Measurements from ENCODE around the gene UBFD1. TPM values are rescaled to one million over a fixed set of nuclear protein-coding genes. Genes with fewer than 3 reads are reported as not detected.
A peak's percentile ranks its signal among the peaks of the same experiment; 100 is the strongest.
"Not testable (repeated sequence)": the region's sequence is repeated elsewhere in the genome, so short reads cannot be mapped to it uniquely, and the experiment has no call there.

UBFD1 gene
- total RNA-seq, 1 donor from 2014 or later, result 45.1 TPM

- DNase-seq (ENCODE audit: low read depth in 2 of 2), result no peak
These were observed 9.2 kb downstream of the UBFD1 start for GRCh38 chr16:23566724-23567123.

GRCh38 chr16:23567602-23568001, 10.1 kb downstream of the UBFD1 start:
- no peak for DNase-seq (ENCODE audit: low read depth in 2 of 2)

- no peak for DNase-seq (ENCODE audit: low read depth in 2 of 2)
These were observed 13.6 kb downstream of the UBFD1 start for GRCh38 chr16:23570992-23571632.

GRCh38 chr16:23571895-23572294, 14.4 kb downstream of the UBFD1 start:
- DNase-seq (ENCODE audit: low read depth in 2 of 2), result no peak

GRCh38 chr16:23572394-23572793, 14.9 kb downstream of the UBFD1 start:
- no peak for DNase-seq (ENCODE audit: low read depth in 2 of 2)

GRCh38 chr16:23573817-23574216, 16.3 kb downstream of the UBFD1 start:
- DNase-seq (ENCODE audit: low read depth in 2 of 2), result no peak

GRCh38 chr16:23575834-23576233, 18.3 kb downstream of the UBFD1 start:
- DNase-seq (ENCODE audit: low read depth in 2 of 2), result no peak

GRCh38 chr16:23577493-23577892, 20.0 kb downstream of the UBFD1 start:
- no peak for DNase-seq (ENCODE audit: low read depth in 2 of 2)

GRCh38 chr16:23578101-23578830, 20.7 kb downstream of the UBFD1 start:
- peak; percentile 78 to 79 for DNase-seq (ENCODE audit: low read depth in 2 of 2)

- no peak for DNase-seq (ENCODE audit: low read depth in 2 of 2)
These were observed 21.8 kb downstream of the UBFD1 start for GRCh38 chr16:23579371-23579770.

- DNase-seq (ENCODE audit: low read depth in 2 of 2), result no peak
These were observed 22.9 kb downstream of the UBFD1 start for GRCh38 chr16:23580391-23580790.

- no peak for DNase-seq (ENCODE audit: low read depth in 2 of 2)
These were observed 24.2 kb downstream of the UBFD1 start for GRCh38 chr16:23581764-23582163.

- not testable (repeated sequence) for DNase-seq (ENCODE audit: low read depth in 2 of 2)
These were observed 25.7 kb downstream of the UBFD1 start for GRCh38 chr16:23583271-23583670.

GRCh38 chr16:23584186-23585076, 26.9 kb downstream of the UBFD1 start:
- DNase-seq (ENCODE audit: low read depth in 2 of 2), result no peak

- peak in 1 of 2 donors; percentile 59 for DNase-seq (ENCODE audit: low read depth in 2 of 2)
These were observed 30.2 kb downstream of the UBFD1 start for GRCh38 chr16:23587726-23588125.

- no peak for DNase-seq (ENCODE audit: low read depth in 2 of 2)
These were observed 32.7 kb downstream of the UBFD1 start for GRCh38 chr16:23590181-23590580.

- no peak for DNase-seq (ENCODE audit: low read depth in 2 of 2)
These were observed 36.7 kb downstream of the UBFD1 start for GRCh38 chr16:23594186-23594585.

GRCh38 chr16:23595246-23595950, 37.9 kb downstream of the UBFD1 start:
- DNase-seq (ENCODE audit: low read depth in 2 of 2), result peak in 1 of 2 donors; percentile 19

- peak; percentile 75 to 91 for DNase-seq (ENCODE audit: low read depth in 2 of 2)
These were observed 38.6 kb downstream of the UBFD1 start, which contains the start of gene NDUFAB1 for GRCh38 chr16:23595951-23596720. TSS of gene NDUFAB1 (minus strand) at chr16:23596316. CDS start at chr16:23596290, 26 bp downstream.

- DNase-seq (ENCODE audit: low read depth in 2 of 2), result peak; percentile 25 to 66
These were observed 39.7 kb downstream of the UBFD1 start for GRCh38 chr16:23597003-23597756.
